ENCODE measurements around the gene PMEL. TPM values are rescaled to one million over a fixed set of nuclear protein-coding genes. Genes with fewer than 3 reads are reported as not detected.
A peak's percentile ranks its signal among the peaks of the same experiment; 100 is the strongest.

PMEL gene
- total and polyA plus RNA-seq, 2 donors (not counting 1 experiment from before 2014, with no cell fraction given) = 0.32 to 0.46 TPM

- no peak for DNase-seq
- ChIA-PET CTCF (interaction anchor here (0.7 to 3.3 kb wide), 12 partner anchors 9 to 664 kb away, joined by 3 to 33 read pairs (median 4); partner anchors contain the start of genes DNAJC14 and SUOX), POLR2A (interaction anchor here (0.8 to 1.8 kb wide), 16 partner anchors 12 to 1475 kb away, joined by 3 to 11 read pairs (median 4); partner anchors contain the start of genes BAZ2A, BLOC1S1, ORMDL2 and PYM1)
- Histone ChIP-seq H2AFZ (ENCODE audit: insufficient read depth, low read depth, low read length, poor library complexity, severe bottlenecking) (peak overlapping the region; percentile 76), H3K9me3 (ENCODE audit: control extremely low read depth in 1 of 3, control insufficient read depth in 2 of 3, insufficient read depth in 1 of 3, low read length in 2 of 3) (no peaks in the 10 kb centered on the region), H4K20me1 (ENCODE audit: control insufficient read depth, insufficient read depth, low read length, poor library complexity, severe bottlenecking) (peaks cover 15% of the 10 kb centered on the region), H3K36me3 (replicated peaks in 1 of 2; ENCODE audit: control extremely low read depth in 1 of 2, control insufficient read depth in 1 of 2, extremely low read depth in 1 of 2, insufficient read depth in 2 of 2, low read length in 1 of 2) (no peaks in the 10 kb centered on the region), H3K4me1 (ENCODE audit: control insufficient read depth in 2 of 2, insufficient read depth in 2 of 2, low read length in 2 of 2) (peaks cover 17% of the 10 kb centered on the region in 2 donors), H3K27me3 (replicated peaks in 1 of 4; ENCODE audit: control extremely low read depth in 1 of 4, control insufficient read depth in 3 of 4, insufficient read depth in 4 of 4, low read length in 3 of 4) (no peaks in the 10 kb centered on the region), H3K4me2 (replicated peaks; ENCODE audit: low read depth, low read length, poor library complexity, severe bottlenecking) (peak overlapping the region; percentile 79), H3K9ac (ENCODE audit: low read length) (peak overlapping the region; percentile 87), H3K27ac (ENCODE audit: low read length in 2 of 2) (peak overlapping the region; percentile 85 to 96), H3K4me3 (ENCODE audit: control extremely low read depth in 1 of 5, extremely low read depth in 1 of 5, insufficient read depth in 1 of 5, low read depth in 2 of 5, low read length in 4 of 5) (peak overlapping the region; percentile 66 to 90 (median 74)), H3K79me2 (ENCODE audit: control insufficient read depth, insufficient read depth, low read length) (peaks cover 44% of the 10 kb centered on the region)
- Mint-ChIP-seq H3K27ac (no peak overlapping the region), H3K9me3 (ENCODE audit: insufficient read depth) (no peaks in the 10 kb centered on the region), H3K4me1 (peaks cover 15% of the 10 kb centered on the region), H3K4me3 (no peak overlapping the region), H3K27me3 (no peaks in the 10 kb centered on the region)
- ATAC-seq (ENCODE audit: low read depth) = no peak
- WGBS (ENCODE audit: insufficient coverage) = 2% methylated on average over 17 of the region's 18 CpGs
- TF ChIP-seq, protein P1, sequence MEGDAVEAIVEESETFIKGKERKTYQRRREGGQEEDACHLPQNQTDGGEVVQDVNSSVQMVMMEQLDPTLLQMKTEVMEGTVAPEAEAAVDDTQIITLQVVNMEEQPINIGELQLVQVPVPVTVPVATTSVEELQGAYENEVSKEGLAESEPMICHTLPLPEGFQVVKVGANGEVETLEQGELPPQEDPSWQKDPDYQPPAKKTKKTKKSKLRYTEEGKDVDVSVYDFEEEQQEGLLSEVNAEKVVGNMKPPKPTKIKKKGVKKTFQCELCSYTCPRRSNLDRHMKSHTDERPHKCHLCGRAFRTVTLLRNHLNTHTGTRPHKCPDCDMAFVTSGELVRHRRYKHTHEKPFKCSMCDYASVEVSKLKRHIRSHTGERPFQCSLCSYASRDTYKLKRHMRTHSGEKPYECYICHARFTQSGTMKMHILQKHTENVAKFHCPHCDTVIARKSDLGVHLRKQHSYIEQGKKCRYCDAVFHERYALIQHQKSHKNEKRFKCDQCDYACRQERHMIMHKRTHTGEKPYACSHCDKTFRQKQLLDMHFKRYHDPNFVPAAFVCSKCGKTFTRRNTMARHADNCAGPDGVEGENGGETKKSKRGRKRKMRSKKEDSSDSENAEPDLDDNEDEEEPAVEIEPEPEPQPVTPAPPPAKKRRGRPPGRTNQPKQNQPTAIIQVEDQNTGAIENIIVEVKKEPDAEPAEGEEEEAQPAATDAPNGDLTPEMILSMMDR (IDR thresholded peaks at IDR 0.05) = no peak
- no peak for TF ChIP-seq EZH2 (IDR thresholded peaks at IDR 0.05; ENCODE audit: borderline replicate concordance, insufficient read depth, low read depth, low read length, poor library complexity, severe bottlenecking)
- intact Hi-C loops (cut with micrococcal nuclease) = loop anchor here (1.0 to 5.0 kb wide), 10 partner anchors 34 to 664 kb away; partner anchors contain the start of genes BLOC1S1, DNAJC14, ORMDL2 and PA2G4
Observed at GRCh38 chr12:55972911-55973598, 7.2 kb upstream of the PMEL start.

GRCh38 chr12:55972456-55972855 is 6.6 kb upstream of the PMEL start:
- ATAC-seq (ENCODE audit: low read depth) = no peak
- no peaks in the 10 kb centered on the region for H3K36me3 ChIP-seq (replicated peaks in 1 of 2; ENCODE audit: control extremely low read depth in 1 of 2, control insufficient read depth in 1 of 2, extremely low read depth in 1 of 2, insufficient read depth in 2 of 2, low read length in 1 of 2)
- Mint-ChIP-seq H3K9me3 (ENCODE audit: insufficient read depth) (no peaks in the 10 kb centered on the region), H3K27ac (no peak overlapping the region), H3K27me3 (no peaks in the 10 kb centered on the region), H3K4me3 (peak overlapping the region; percentile 30), H3K4me1 (peaks cover 21% of the 10 kb centered on the region)
- POLR2A ChIA-PET = no interaction called here
- no peak for DNase-seq
- CTCF ChIA-PET = interaction anchor here (3.3 kb wide), 1 partner anchor 24 kb away, joined by 33 read pairs; the partner anchor contains the start of gene SUOX
- H3K9ac ChIP-seq (ENCODE audit: low read length) = peak overlapping the region; percentile 87
- H4K20me1 ChIP-seq (ENCODE audit: control insufficient read depth, insufficient read depth, low read length, poor library complexity, severe bottlenecking) = peaks cover 11% of the 10 kb centered on the region
- H3K27me3 ChIP-seq (replicated peaks in 1 of 4; ENCODE audit: control extremely low read depth in 1 of 4, control insufficient read depth in 3 of 4, insufficient read depth in 4 of 4, low read length in 3 of 4) = no peaks in the 10 kb centered on the region
- WGBS (ENCODE audit: insufficient coverage) = no CpG with 5 or more reads among the region's 1 CpG
- H3K79me2 ChIP-seq (ENCODE audit: control insufficient read depth, insufficient read depth, low read length) = peaks cover 41% of the 10 kb centered on the region
- peak overlapping the region; percentile 76 for H2AFZ ChIP-seq (ENCODE audit: insufficient read depth, low read depth, low read length, poor library complexity, severe bottlenecking)
- H3K9me3 ChIP-seq (ENCODE audit: control extremely low read depth in 1 of 3, control insufficient read depth in 2 of 3, insufficient read depth in 1 of 3, low read length in 2 of 3) = no peaks in the 10 kb centered on the region
- H3K27ac ChIP-seq (ENCODE audit: low read length in 2 of 2) = peak overlapping the region; percentile 85 to 96
- peaks cover 20% of the 10 kb centered on the region in 2 donors for H3K4me1 ChIP-seq (ENCODE audit: control insufficient read depth in 2 of 2, insufficient read depth in 2 of 2, low read length in 2 of 2)
- peak overlapping the region; percentile 79 for H3K4me2 ChIP-seq (replicated peaks; ENCODE audit: low read depth, low read length, poor library complexity, severe bottlenecking)
- TF ChIP-seq EZH2 (IDR thresholded peaks at IDR 0.05; ENCODE audit: borderline replicate concordance, insufficient read depth, low read depth, low read length, poor library complexity, severe bottlenecking) = no peak
- TF ChIP-seq, protein P1 (IDR thresholded peaks at IDR 0.05) = no peak
- H3K4me3 ChIP-seq (ENCODE audit: control extremely low read depth in 1 of 5, extremely low read depth in 1 of 5, insufficient read depth in 1 of 5, low read depth in 2 of 5, low read length in 4 of 5) = peak overlapping the region; percentile 66 to 90 (median 74)
- intact Hi-C loops (cut with micrococcal nuclease) = loop anchor here (2.0 to 5.0 kb wide), 3 partner anchors 34 to 665 kb away; partner anchors contain the start of gene PA2G4
